A673 (cell line): ENCODE results near the gene BLOC1S3. TPM values are rescaled to one million over a fixed set of nuclear protein-coding genes. Genes with fewer than 3 reads are reported as not detected.

Source experiments
- BruUV-seq: library from RNA; stranded (reverse); fragments of 400-500 nt; replicated peaks from 2 replicates; lab custom pipeline; 2021; lab: Mats Ljungman, UMichigan
- CTCF ChIA-PET: fragments of 300-600 bp; sonication (Branson Sonifier 250); formaldehyde crosslinking; loops from one replicate; lab custom pipeline; 2022; ENCODE audit warnings: antibody characterized with exemption; lab: Charles Lee
- POLR2A ChIA-PET: fragments of 300-600 bp; sonication (Branson Sonifier 250); formaldehyde crosslinking; loops from one replicate; lab custom pipeline; 2022; ENCODE audit warnings: antibody characterized with exemption; ENCODE audit not compliant: low non-redundant PET; lab: Charles Lee
- DNase-seq: peaks from one replicate; pipeline ENCODE4 v3.0.0-alpha.2; 2015; ENCODE audit warnings: low spot score
- H3K27ac ChIP-seq: fragments of 200-600 bp; sonication (generic); 2 replicates; pipeline ENCODE4 v1.5.1; 2016; ENCODE audit warnings: mixed run types, low read depth, mild to moderate bottlenecking, mixed read lengths, antibody characterized with exemption, low read length; ENCODE audit not compliant: poor library complexity, severe bottlenecking
- H3K27me3 ChIP-seq: fragments of 200-600 bp; sonication (generic); replicated peaks from 2 replicates; pipeline ENCODE4 v1.6.1; 2017; ENCODE audit warnings: mixed run types, low read depth, mild to moderate bottlenecking, mixed read lengths, antibody characterized with exemption, low read length; ENCODE audit not compliant: insufficient read depth, poor library complexity
- H3K36me3 ChIP-seq: fragments of 200-600 bp; sonication (generic); 2 replicates; pipeline ENCODE4 v1.6.1; 2016; ENCODE audit warnings: mixed run types, mild to moderate bottlenecking, mixed read lengths, antibody characterized with exemption, low read length; ENCODE audit not compliant: insufficient read depth, poor library complexity, severe bottlenecking
- H3K4me1 ChIP-seq: fragments of 200-600 bp; sonication (generic); 2 replicates; pipeline ENCODE4 v1.6.1; 2017; ENCODE audit warnings: mixed run types, mild to moderate bottlenecking, mixed read lengths, antibody characterized with exemption, low read length; ENCODE audit not compliant: insufficient read depth, poor library complexity, severe bottlenecking
- H3K4me3 ChIP-seq: fragments of 200-600 bp; sonication (generic); 2 replicates; pipeline ENCODE4 v1.5.1; 2016; ENCODE audit warnings: low read depth, mixed run types, mild to moderate bottlenecking, mixed read lengths, low read length; ENCODE audit not compliant: poor library complexity, severe bottlenecking
- H3K9me3 ChIP-seq: fragments of 200-600 bp; sonication (generic); 2 replicates; pipeline ENCODE4 v1.6.1; 2016; ENCODE audit warnings: mixed run types, low read depth, mild to moderate bottlenecking, mixed read lengths, antibody characterized with exemption, low read length; ENCODE audit not compliant: poor library complexity, severe bottlenecking
- EZH2 ChIP-seq: fragments of 200-600 bp; sonication (generic); IDR thresholded peaks from 2 replicates; pipeline ENCODE4 v1.6.1; 2017; ENCODE audit warnings: borderline replicate concordance, low read depth, mild to moderate bottlenecking, mixed read lengths, antibody characterized with exemption, low read length; ENCODE audit not compliant: poor library complexity, severe bottlenecking
- intact Hi-C: fragments of 100-400 bp; cut with micrococcal nuclease; formaldehyde crosslinking; loops from one replicate; pipeline ENCODE4 v1.10.0; 2022; ENCODE audit not compliant: unreplicated experiment
- total RNA-seq: library from RNA; stranded (reverse); gene quantifications from 2 replicates; pipeline ENCODE4 v1.2.3, GENCODE V29; 2021
- TF ChIP-seq, protein P1 (sequence below): fragments of 300-800, 200-600 bp; sonication (generic); conservative IDR thresholded peaks from 2 replicates; pipeline ENCODE4 v1.5.1; 2017; ENCODE audit warnings: low read depth, mild to moderate bottlenecking, antibody characterized with exemption, low read length, moderate library complexity, mixed read lengths

BLOC1S3 gene
- total RNA-seq, 1 experiment from 2014 or later: 8.7 TPM

GRCh38 chr19:45141203-45141900 is 37.2 kb upstream of the BLOC1S3 start:
- Histone ChIP-seq H3K27me3 (no peaks in the 10 kb centered on the region), H3K27ac (no peak overlapping the region), H3K36me3 (peaks cover 13% of the 10 kb centered on the region), H3K9me3 (no peaks in the 10 kb centered on the region), H3K4me3 (no peak overlapping the region), H3K4me1 (no peaks in the 10 kb centered on the region)
- CTCF ChIA-PET: no interaction called here
- intact Hi-C loops: no loop called here
- TF ChIP-seq, protein P1, sequence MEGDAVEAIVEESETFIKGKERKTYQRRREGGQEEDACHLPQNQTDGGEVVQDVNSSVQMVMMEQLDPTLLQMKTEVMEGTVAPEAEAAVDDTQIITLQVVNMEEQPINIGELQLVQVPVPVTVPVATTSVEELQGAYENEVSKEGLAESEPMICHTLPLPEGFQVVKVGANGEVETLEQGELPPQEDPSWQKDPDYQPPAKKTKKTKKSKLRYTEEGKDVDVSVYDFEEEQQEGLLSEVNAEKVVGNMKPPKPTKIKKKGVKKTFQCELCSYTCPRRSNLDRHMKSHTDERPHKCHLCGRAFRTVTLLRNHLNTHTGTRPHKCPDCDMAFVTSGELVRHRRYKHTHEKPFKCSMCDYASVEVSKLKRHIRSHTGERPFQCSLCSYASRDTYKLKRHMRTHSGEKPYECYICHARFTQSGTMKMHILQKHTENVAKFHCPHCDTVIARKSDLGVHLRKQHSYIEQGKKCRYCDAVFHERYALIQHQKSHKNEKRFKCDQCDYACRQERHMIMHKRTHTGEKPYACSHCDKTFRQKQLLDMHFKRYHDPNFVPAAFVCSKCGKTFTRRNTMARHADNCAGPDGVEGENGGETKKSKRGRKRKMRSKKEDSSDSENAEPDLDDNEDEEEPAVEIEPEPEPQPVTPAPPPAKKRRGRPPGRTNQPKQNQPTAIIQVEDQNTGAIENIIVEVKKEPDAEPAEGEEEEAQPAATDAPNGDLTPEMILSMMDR: no peak
- no peak for TF ChIP-seq EZH2
- DNase-seq: no peak
- POLR2A ChIA-PET: no interaction called here
- BruUV-seq: no TSS peak

GRCh38 chr19:45142016-45142725 is 36.4 kb upstream of the BLOC1S3 start:
- Histone ChIP-seq H3K4me1 (no peaks in the 10 kb centered on the region), H3K4me3 (no peak overlapping the region), H3K27ac (no peak overlapping the region), H3K27me3 (no peaks in the 10 kb centered on the region), H3K36me3 (peaks cover 13% of the 10 kb centered on the region), H3K9me3 (no peaks in the 10 kb centered on the region)
- no TSS peak for BruUV-seq
- POLR2A ChIA-PET: no interaction called here
- no peak for TF ChIP-seq EZH2
- TF ChIP-seq, protein P1: no peak
- CTCF ChIA-PET: no interaction called here
- DNase-seq: no peak
- intact Hi-C loops: no loop called here

DNA sequence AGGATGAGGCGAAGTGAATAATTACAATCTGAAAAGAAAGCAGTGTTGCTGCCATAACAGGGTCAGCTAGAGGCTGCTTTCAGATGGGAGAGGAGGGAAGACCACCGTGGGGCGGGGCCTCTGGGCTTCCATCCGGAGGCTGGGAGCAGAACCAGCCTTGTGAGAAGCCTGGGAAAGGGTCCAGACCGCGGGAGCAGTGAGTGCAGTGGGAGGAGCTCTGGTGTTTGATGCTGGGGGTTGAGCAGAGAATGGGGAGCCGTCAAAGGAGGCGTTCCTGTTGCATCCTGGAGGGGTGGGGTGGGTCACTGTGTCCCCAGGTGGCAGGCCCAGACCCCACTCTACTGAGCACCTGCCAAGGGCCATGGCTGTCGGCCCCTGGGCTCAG is 35.9 kb upstream of the BLOC1S3 start:
- Histone ChIP-seq H3K4me3 (no peak overlapping the region), H3K27me3 (no peaks in the 10 kb centered on the region), H3K27ac (no peak overlapping the region), H3K4me1 (no peaks in the 10 kb centered on the region), H3K36me3 (peaks cover 13% of the 10 kb centered on the region), H3K9me3 (no peaks in the 10 kb centered on the region)
- intact Hi-C loops: no loop called here
- BruUV-seq: no TSS peak
- TF ChIP-seq, protein P1: no peak
- no peak for TF ChIP-seq EZH2
- DNase-seq: no peak
- ChIA-PET CTCF (no interaction called here), POLR2A (no interaction called here)
